HG03025 (cell line): ENCODE measurements around the gene CCRL2.

Experiments
- ATAC-seq: cut with Tn5 transposase; IDR thresholded peaks from one replicate; pipeline ENCODE4 v1.9.1; 2021; ENCODE audit warnings: mild to moderate bottlenecking, moderate library complexity; ENCODE audit not compliant: unreplicated experiment, low FRiP score

Gene CCRL2

DNA sequence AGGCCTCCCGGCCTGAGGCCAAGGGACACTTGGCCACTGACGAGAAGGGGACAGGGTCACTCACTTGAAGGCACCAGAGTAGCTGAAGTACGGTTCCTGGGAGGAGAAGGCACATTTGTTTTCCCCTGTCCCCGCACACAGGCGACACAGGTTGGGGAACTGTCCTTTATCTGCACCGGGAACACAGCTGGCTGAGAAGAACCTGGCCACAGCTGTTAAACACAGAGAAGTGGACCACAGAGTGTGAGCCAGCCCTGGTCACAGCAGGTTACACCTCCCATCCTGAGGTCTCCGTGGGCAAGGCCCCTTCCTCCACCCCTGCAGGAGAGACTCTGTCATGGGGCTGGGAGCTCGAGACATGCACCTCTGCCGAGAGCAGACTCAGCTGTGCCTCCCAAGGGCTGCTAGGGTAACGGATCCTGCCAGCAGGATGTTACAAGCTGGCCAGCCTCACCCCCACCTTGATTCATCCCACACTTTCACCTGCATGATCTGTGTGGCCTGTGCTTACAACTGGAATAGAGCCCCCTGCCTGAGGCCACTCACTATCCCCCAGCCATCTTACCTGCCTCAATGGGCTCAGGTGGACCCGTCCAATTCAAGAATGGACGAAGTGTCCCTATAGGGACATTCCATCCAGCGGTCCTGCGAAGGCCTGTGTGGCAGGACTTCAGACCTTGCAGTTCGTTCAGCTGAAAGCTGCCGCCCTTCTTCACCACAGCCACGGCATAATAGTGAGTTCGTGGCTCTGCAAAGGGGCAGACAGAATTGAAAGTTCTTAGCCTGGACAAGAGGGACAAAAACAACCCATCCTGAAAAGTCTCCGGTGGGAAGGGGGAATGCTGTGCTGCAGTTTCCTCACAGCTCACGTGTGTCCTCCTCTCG lies 48.4 kb downstream of the CCRL2 start:
- no peak for ATAC-seq

DNA sequence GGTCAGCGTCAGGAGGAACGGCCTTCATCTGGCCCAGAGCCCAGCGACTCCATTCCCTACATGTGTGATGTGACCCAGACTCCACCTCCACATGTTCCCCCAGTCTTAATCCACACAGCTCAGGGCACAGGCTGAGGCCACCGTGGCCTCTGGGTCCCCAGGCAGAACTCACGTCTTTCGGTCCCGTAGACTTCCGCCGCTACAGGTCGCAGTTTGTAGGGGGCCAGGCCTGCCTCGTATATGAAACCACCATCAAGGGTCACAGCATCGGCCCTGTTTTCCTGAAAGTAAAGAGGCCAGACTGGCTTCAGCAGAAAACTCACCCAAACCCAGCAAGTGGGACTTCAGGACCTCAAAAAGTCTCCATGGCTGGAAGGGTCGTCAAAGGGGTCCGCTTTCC lies 49.1 kb downstream of the CCRL2 start:
- no peak for ATAC-seq
